WTC11 (cell line): Measurements from ENCODE around the gene GRIA4. TPM values are rescaled to one million over a fixed set of nuclear protein-coding genes. Genes with fewer than 3 reads are reported as not detected.

ENCODE experiments used
- ATAC-seq: fragments of 200-7000 bp; cut with Tn5 transposase; 2 replicates; pipeline ENCODE4 v1.10.0; 2021; ENCODE audit warnings: mild to moderate bottlenecking, moderate library complexity
- CTCF ChIA-PET: fragments of 300-600 bp; sonication (Branson Sonifier 250); formaldehyde crosslinking; loops from one replicate; lab custom pipeline; 2021; ENCODE audit warnings: antibody characterized with exemption; lab: Charles Lee
- POLR2A ChIA-PET: fragments of 350-600 bp; sonication (Branson Sonifier 250); formaldehyde crosslinking; loops from one replicate; lab custom pipeline; 2021; ENCODE audit warnings: antibody characterized with exemption; lab: Charles Lee
- DNase-seq: peaks from one replicate; pipeline ENCODE4 v3.0.0; 2021; ENCODE audit warnings: low spot score
- H3K27ac Mint-ChIP-seq: 2 replicates; pipeline ENCODE4 v1.8.0; 2021; ENCODE audit warnings: mixed read lengths
- H3K27me3 Mint-ChIP-seq: 2 replicates; pipeline ENCODE4 v1.8.0; 2021; ENCODE audit warnings: low read depth, mild to moderate bottlenecking, moderate library complexity, mixed read lengths
- H3K36me3 Mint-ChIP-seq: 2 replicates; pipeline ENCODE4 v1.8.0; 2021; ENCODE audit warnings: mixed read lengths
- H3K4me1 Mint-ChIP-seq: 2 replicates; pipeline ENCODE4 v1.8.0; 2022; ENCODE audit warnings: mixed read lengths
- H3K4me3 Mint-ChIP-seq: 2 replicates; pipeline ENCODE4 v1.8.0; 2021; ENCODE audit warnings: mild to moderate bottlenecking, moderate library complexity, mixed read lengths
- H3K9me3 Mint-ChIP-seq: 2 replicates; pipeline ENCODE4 v1.8.0; 2021; ENCODE audit warnings: mixed read lengths
- E2F1 ChIP-seq: sonication (generic); formaldehyde crosslinking; IDR thresholded peaks from 2 replicates; pipeline ENCODE4 v1.8.0; 2022; ENCODE audit warnings: mild to moderate bottlenecking, missing genetic modification reagents
- ELF4 ChIP-seq: sonication (generic); formaldehyde crosslinking; IDR thresholded peaks from 2 replicates; pipeline ENCODE4 v1.8.1; 2022; ENCODE audit warnings: low read depth, mild to moderate bottlenecking, moderate library complexity, missing genetic modification reagents
- FOXP4 ChIP-seq: sonication (generic); formaldehyde crosslinking; IDR thresholded peaks from 2 replicates; pipeline ENCODE4 v1.8.0; 2022; ENCODE audit warnings: mild to moderate bottlenecking, missing genetic modification reagents
- GTF2I ChIP-seq: fragments of 250-450 bp; sonication (Bioruptor Pico); conservative IDR thresholded peaks from 2 replicates; pipeline ENCODE4 v1.4.0; 2021; ENCODE audit warnings: mild to moderate bottlenecking
- JAZF1 ChIP-seq: fragments of 250-450 bp; sonication (Bioruptor Pico); IDR thresholded peaks from 2 replicates; pipeline ENCODE4 v1.9.0; 2021; ENCODE audit warnings: moderate library complexity, mild to moderate bottlenecking, inconsistent platforms
- MYBL2 ChIP-seq: sonication (generic); formaldehyde crosslinking; IDR thresholded peaks from 2 replicates; pipeline ENCODE4 v1.8.1; 2023; ENCODE audit warnings: mild to moderate bottlenecking, moderate library complexity, missing genetic modification reagents
- NFATC4 ChIP-seq: fragments of 250-450 bp; sonication (Bioruptor Pico); IDR thresholded peaks from 2 replicates; pipeline ENCODE4 v1.9.0; 2021; ENCODE audit warnings: mild to moderate bottlenecking
- NFE2L1 ChIP-seq: sonication (generic); formaldehyde crosslinking; IDR thresholded peaks from 2 replicates; pipeline ENCODE4 v1.8.1; 2023; ENCODE audit warnings: missing genetic modification reagents
- NFYB ChIP-seq: sonication (generic); formaldehyde crosslinking; conservative IDR thresholded peaks from 2 replicates; pipeline ENCODE4 v1.8.0; 2022; ENCODE audit warnings: low read depth, missing genetic modification reagents
- PRDM15 ChIP-seq: sonication (generic); formaldehyde crosslinking; IDR thresholded peaks from 2 replicates; pipeline ENCODE4 v1.8.0; 2022; ENCODE audit warnings: missing genetic modification reagents
- PREB ChIP-seq: sonication (generic); formaldehyde crosslinking; IDR thresholded peaks from 2 replicates; pipeline ENCODE4 v1.8.1; 2022; ENCODE audit warnings: mild to moderate bottlenecking, missing genetic modification reagents, moderate library complexity, borderline replicate concordance
- RORB ChIP-seq: fragments of 250-450 bp; sonication (Bioruptor Pico); IDR thresholded peaks from 2 replicates; pipeline ENCODE4 v1.9.0; 2021; ENCODE audit warnings: mild to moderate bottlenecking
- TCF7 ChIP-seq: sonication (generic); formaldehyde crosslinking; IDR thresholded peaks from 2 replicates; pipeline ENCODE4 v1.8.0; 2022; ENCODE audit warnings: mild to moderate bottlenecking, low read depth, missing genetic modification reagents, moderate library complexity
- TEAD4 ChIP-seq: sonication (generic); formaldehyde crosslinking; IDR thresholded peaks from 2 replicates; pipeline ENCODE4 v1.8.0; 2022; ENCODE audit warnings: mild to moderate bottlenecking, missing genetic modification reagents
- TP53 ChIP-seq: sonication (generic); formaldehyde crosslinking; IDR thresholded peaks from 2 replicates; pipeline ENCODE4 v1.8.1; 2023; ENCODE audit warnings: mild to moderate bottlenecking, missing genetic modification reagents
- ZNF138 ChIP-seq: sonication (generic); formaldehyde crosslinking; conservative IDR thresholded peaks from 2 replicates; pipeline ENCODE4 v1.8.1; 2022; ENCODE audit warnings: mild to moderate bottlenecking, moderate library complexity, missing genetic modification reagents
- ZNF232 ChIP-seq: sonication (generic); formaldehyde crosslinking; IDR thresholded peaks from 2 replicates; pipeline ENCODE4 v1.8.0; 2022; ENCODE audit warnings: mild to moderate bottlenecking, missing genetic modification reagents
- total RNA-seq: library from RNA; stranded (reverse); gene quantifications from 3 replicates; pipeline ENCODE4 v1.2.3, GENCODE V29; 2021

Gene GRIA4
- total RNA-seq, 1 experiment from 2014 or later: 11.4 TPM

- ATAC-seq: no peak
- ChIA-PET POLR2A (no interaction called here), CTCF (no interaction called here)
- TF ChIP-seq TCF7 (CRISPR knock-in tag): no peak
- no peak for TF ChIP-seq TEAD4 (CRISPR knock-in tag)
- TF ChIP-seq NFE2L1 (CRISPR knock-in tag): no peak
- no peak for TF ChIP-seq RORB (CRISPR knock-in tag)
- TF ChIP-seq PRDM15 (CRISPR knock-in tag): no peak
- no peak for TF ChIP-seq GTF2I (CRISPR knock-in tag)
- no peak for TF ChIP-seq JAZF1
- no peak for TF ChIP-seq NFATC4 (CRISPR knock-in tag)
- no peak overlapping the region for H3K4me3 Mint-ChIP-seq
- no peaks in the 10 kb centered on the region for H3K27me3 Mint-ChIP-seq
- H3K27ac Mint-ChIP-seq: no peak overlapping the region
- H3K9me3 Mint-ChIP-seq: peaks cover 8% of the 10 kb centered on the region
- DNase-seq: no peak
- H3K4me1 Mint-ChIP-seq: no peaks in the 10 kb centered on the region
- no peaks in the 10 kb centered on the region for H3K36me3 Mint-ChIP-seq
Measured at GRCh38 chr11:105579111-105579510, 30.8 kb upstream of the GRIA4 start.

GRCh38 chr11:105582497-105582896, 27.4 kb upstream of the GRIA4 start:
- POLR2A ChIA-PET: no interaction called here
- CTCF ChIA-PET: no interaction called here
- Mint-ChIP-seq H3K36me3 (no peaks in the 10 kb centered on the region), H3K9me3 (peaks cover 14% of the 10 kb centered on the region)
- no peak for ATAC-seq
- no peak for TF ChIP-seq PREB (CRISPR knock-in tag)
- TF ChIP-seq, all 79 proteins: peak for 0
- DNase-seq: no peak
- Mint-ChIP-seq H3K27me3 (no peaks in the 10 kb centered on the region), H3K4me1 (no peaks in the 10 kb centered on the region), H3K27ac (no peak overlapping the region), H3K4me3 (no peak overlapping the region)

GRCh38 chr11:105588001-105588400, 21.9 kb upstream of the GRIA4 start:
- no peaks in the 10 kb centered on the region for H3K4me1 Mint-ChIP-seq
- DNase-seq (no peak), ATAC-seq (no peak)
- H3K36me3 Mint-ChIP-seq: no peaks in the 10 kb centered on the region
- peaks cover 6% of the 10 kb centered on the region for H3K9me3 Mint-ChIP-seq
- TF ChIP-seq TP53 (CRISPR knock-in tag) (no peak), ZNF232 (CRISPR knock-in tag) (no peak), MYBL2 (CRISPR knock-in tag) (no peak), NFYB (no peak), E2F1 (CRISPR knock-in tag) (no peak), FOXP4 (CRISPR knock-in tag) (no peak), ELF4 (CRISPR knock-in tag) (no peak), ZNF138 (CRISPR knock-in tag) (no peak)
- ChIA-PET POLR2A (no interaction called here), CTCF (no interaction called here)
- no peak overlapping the region for H3K4me3 Mint-ChIP-seq
- no peak overlapping the region for H3K27ac Mint-ChIP-seq
- no peaks in the 10 kb centered on the region for H3K27me3 Mint-ChIP-seq
